Stimulated activated CD4-positive, alpha-beta T cell treated with anti-CD3 and anti-CD28 coated beads, Interleukin-2, amount 100 ng/mL, for 4 hours (primary cell): ENCODE data around the gene RBCK1.
"Not testable (repeated sequence)": the region's sequence is repeated elsewhere in the genome, so short reads cannot be mapped to it uniquely, and the experiment has no call there.

Source experiments
- DNase-seq: peaks from one replicate; pipeline ENCODE4 v3.0.0-alpha.2; 2020; ENCODE audit warnings: low read depth

Gene RBCK1

DNA sequence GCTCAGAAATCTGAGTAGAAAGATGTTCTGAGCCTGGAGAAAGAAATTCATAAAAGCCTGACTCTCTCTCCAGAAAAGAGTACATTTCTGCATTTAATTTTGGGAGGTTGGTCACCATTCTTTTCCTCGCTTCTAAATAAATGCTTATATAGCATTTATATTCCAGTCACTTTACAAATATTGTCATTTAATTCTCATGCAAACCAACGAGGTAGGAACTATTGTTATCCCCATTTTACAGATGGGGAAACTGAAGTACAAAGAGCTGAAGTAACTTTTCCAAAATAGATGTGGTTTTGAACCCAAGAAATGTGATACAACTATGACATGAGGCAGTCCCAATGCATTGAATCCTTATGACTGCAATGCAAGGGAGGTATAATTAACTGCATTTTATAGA, 32.0 kb upstream of the RBCK1 start:
- DNase-seq = no peak

DNA sequence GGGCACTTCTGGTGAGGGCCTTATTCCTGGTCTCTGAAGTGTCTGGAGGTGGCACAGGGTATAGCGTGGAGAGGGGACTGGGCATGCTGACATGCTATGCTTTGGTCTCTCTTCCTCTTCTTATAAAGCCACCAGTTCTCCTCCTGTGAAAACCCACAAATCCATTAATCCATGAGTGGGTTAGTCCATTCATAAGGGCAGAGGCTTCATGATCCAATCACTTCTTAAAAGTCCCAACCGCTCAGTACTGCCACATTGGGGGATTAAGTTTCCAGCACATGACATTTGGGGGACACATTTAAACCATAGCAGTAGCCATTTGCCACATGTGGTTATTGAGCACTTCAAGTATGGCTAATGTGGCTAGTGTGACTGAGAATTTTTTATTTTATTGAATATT, 31.3 kb upstream of the RBCK1 start:
- DNase-seq = no peak

GRCh38 chr20:377578-377977, 30.5 kb upstream of the RBCK1 start:
- DNase-seq = not testable (repeated sequence)

GRCh38 chr20:378961-379336, 29.1 kb upstream of the RBCK1 start:
- DNase-seq = no peak

GRCh38 chr20:380763-381580, 27.1 kb upstream of the RBCK1 start:
- peak; percentile 38 for DNase-seq

- peak; percentile 62 for DNase-seq
Measured at GRCh38 chr20:381581-382290, 26.4 kb upstream of the RBCK1 start.

DNA sequence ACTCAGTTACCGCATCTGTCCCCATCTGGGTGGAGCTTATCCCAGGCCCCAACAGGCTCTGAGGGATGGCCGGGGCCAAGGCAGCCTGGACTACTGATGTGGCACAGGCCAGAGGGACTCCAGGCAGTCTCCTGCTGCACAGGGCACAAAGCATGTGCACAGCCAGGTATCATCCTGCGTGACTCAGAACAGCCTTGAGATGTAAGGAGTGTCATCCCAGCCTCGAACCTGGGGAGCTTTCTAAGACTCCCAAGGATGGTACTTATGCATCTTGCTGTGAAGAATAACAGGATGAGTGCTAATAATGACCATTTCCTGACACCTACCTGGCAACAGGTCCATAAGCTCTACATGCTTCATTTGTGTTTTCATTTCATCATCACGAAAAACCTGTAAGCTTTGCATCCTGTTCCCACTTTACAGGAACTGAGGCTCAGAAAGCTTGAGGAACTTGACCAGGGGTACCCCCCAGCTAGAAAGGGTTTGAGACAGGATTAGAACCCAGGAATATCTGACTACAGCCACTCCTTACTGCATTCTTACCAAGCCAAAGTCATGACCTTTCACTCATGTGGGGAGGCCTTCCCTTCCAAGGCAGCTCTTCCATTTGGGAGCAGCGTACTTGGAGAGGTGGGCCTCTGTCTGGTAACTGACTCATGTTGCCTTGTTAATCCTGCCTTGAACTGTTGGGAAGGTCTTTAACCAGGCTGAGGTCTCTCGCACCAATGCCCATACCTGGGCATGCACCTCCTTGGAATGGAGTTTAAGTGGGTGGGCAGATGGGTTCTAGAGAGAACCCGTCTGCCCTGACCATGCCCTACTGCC, 25.6 kb upstream of the RBCK1 start:
- no peak for DNase-seq

DNA sequence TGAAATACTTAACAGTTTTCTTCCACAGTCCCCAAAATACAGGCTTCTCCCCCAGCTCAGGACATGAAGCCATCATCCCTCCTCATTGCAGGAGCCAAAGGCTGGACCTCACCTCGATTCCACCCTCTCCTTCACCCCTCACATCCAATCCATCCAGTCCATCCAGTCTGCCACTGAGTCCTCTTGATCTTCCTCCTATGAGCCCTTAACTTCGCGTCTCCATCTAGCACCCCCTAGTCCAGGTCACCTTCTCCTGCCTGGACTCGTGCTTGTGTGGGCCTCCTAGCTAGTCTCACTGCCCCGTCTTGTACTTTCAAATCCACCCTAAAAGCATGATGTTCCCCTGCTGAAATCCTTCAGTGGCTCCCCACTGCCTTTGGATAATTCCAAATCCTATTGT, 24.2 kb upstream of the RBCK1 start:
- DNase-seq = no peak

GRCh38 chr20:384723-385122, 23.4 kb upstream of the RBCK1 start:
- no peak for DNase-seq

- DNase-seq = no peak
Measured at GRCh38 chr20:385448-385847, 22.7 kb upstream of the RBCK1 start.

DNA sequence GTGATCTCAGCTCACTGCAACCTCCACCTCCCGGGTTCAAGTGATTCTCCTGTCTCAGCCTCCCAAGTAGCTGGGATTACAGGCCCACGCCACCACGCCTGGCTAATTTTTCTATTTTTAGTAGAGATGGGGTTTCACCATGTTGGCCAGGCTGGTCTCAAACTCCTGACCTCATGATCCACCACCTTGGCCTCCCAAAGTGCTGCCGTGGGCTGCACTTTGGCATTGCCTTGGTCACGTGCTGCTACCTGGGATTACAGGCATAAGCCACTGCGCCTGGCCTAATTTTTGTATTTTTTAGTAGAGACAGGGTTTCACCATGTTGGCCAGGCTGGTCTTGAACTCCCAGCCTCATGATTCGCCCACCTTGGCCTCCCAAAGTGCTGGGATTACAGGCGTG, 21.5 kb upstream of the RBCK1 start:
- DNase-seq = not testable (repeated sequence)

DNA sequence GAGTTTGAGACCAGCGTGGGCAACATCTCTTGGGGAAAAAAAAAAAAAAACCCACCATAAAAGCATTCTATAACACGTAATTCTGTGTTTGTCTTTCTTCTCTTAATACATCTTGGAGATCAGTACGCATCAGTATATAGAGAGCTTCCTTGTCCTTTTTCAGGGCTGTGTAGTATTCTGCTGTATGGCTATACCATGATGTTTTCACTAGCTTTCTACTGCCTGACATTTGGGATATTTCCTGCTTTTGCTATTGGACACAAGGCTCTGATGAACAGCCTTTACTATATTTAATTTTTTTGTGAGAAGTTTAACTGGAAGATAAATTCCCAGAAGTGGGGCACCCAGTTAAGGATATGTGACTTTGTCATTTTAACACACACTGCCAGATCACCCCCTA, 20.6 kb upstream of the RBCK1 start:
- DNase-seq = no peak

GRCh38 chr20:388034-388994, 19.8 kb upstream of the RBCK1 start:
- DNase-seq = no peak

DNA sequence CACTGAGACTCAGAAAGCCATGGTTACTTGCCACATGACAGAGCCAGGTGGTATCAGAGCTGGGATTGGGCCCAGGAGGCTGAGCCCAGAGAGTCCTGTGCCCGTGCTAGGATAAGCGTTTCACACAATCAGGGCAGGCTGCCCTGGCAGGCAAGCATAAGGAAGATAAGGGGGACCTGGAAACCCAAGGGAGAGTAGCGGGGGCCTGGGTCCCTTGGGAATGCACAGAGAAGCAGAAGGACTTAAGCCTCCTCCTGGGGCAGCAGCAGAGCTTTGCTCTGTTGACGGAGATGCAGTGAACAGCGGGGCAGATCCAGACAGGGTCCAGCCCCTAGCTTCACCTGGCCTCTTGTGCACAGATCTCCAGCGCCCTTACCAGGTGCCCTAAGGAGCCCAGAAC, 18.9 kb upstream of the RBCK1 start:
- DNase-seq = no peak

- no peak for DNase-seq
Measured at GRCh38 chr20:391041-391711, 16.9 kb upstream of the RBCK1 start.

- not testable (repeated sequence) for DNase-seq
Measured at GRCh38 chr20:393296-393695, 14.8 kb upstream of the RBCK1 start.

GRCh38 chr20:396252-396618, 11.9 kb upstream of the RBCK1 start:
- no peak for DNase-seq

DNA sequence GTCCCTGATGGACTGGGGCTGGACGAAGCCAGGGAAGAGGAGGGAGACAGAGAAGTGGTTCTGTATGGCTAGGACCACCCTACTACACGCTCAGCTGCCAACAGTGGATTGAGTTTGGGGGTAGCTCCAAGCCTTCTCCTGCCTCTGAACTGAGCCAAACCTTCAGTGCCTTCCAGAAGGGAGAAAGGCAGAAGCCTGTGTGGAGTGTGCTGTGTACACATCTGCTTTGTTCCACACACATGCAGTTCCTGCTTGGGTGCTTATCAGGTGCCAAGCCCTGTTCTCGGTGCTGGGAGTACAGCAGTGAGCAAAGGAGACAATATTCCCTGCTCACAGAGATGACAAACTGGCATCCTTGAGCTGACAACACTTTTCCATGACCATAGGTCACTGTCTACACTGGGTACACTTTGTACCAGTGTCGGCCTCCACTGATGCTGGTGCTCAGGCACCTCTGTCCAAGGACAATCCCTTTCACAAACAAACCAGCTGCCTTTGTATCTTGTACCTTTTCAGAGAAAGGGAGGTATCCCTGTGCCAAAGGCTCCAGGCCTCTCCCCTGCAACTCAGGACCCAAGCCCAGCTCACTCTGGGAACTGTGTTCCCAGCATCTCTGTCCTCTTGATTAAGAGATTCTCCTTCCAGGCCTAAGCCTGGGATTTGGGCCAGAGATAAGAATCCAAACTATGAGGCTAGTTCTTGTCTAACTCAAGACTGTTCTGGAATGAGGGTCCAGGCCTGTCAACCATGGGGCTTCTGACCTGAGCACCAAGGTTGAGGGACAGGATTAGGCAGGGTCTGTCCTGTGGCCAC, 11.3 kb upstream of the RBCK1 start:
- no peak for DNase-seq

GRCh38 chr20:397432-398237, 10.5 kb upstream of the RBCK1 start:
- DNase-seq = no peak
